Mucosa of stomach (tissue), 1 donor: ENCODE measurements around the gene OR8J3.
"Not testable (repeated sequence)": the region's sequence is repeated elsewhere in the genome, so short reads cannot be mapped to it uniquely, and the experiment has no call there.

Source experiments
- H3K27me3 ChIP-seq: one replicate; pipeline ENCODE4 v1.7.0; 2013; ENCODE audit warnings: mild to moderate bottlenecking, low read length; ENCODE audit not compliant: control insufficient read depth, insufficient read depth
- H3K36me3 ChIP-seq: one replicate; pipeline ENCODE4 v1.7.0; 2013; ENCODE audit warnings: low read length; ENCODE audit not compliant: control insufficient read depth, insufficient read depth
- H3K4me1 ChIP-seq: one replicate; pipeline ENCODE4 v1.7.0; 2013; ENCODE audit warnings: mild to moderate bottlenecking, low read length; ENCODE audit not compliant: control insufficient read depth, insufficient read depth
- H3K4me3 ChIP-seq: one replicate; pipeline ENCODE4 v1.7.0; 2013; ENCODE audit warnings: low read length
- H3K9ac ChIP-seq: one replicate; pipeline ENCODE4 v1.7.0; 2013; ENCODE audit warnings: mild to moderate bottlenecking, low read length, moderate library complexity
- H3K9me3 ChIP-seq: one replicate; pipeline ENCODE4 v1.7.0; 2013; ENCODE audit warnings: mild to moderate bottlenecking, low read length, moderate library complexity; ENCODE audit not compliant: control insufficient read depth
- donor health status: Pancreatic carcinoma.

The OR8J3 gene, protein sequence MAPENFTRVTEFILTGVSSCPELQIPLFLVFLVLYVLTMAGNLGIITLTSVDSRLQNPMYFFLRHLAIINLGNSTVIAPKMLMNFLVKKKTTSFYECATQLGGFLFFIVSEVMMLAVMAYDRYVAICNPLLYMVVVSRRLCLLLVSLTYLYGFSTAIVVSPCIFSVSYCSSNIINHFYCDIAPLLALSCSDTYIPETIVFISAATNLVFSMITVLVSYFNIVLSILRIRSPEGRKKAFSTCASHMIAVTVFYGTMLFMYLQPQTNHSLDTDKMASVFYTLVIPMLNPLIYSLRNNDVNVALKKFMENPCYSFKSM

DNA sequence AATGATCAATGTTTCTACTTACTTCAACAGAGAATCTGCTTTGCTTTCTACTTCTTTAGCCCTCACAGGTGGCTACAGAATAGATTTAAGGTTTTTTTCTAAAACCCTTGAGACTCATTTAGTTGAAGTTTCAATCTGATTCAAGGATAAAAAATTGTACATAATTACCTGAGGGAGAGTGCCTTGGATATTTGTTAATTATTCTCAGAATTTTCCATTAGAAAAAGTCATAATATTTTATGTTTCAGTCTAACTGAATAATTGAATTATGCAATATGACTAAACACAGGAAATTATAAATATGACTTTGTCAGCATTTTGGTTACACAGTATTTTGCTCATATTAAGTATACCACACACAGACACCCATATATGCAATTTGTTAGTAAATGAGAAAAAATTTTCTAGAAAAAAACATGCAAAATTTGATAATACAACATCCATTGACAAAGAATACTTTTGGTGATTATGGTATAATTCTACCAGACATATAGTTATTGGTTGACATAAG is at the start of gene OR8J3:
Gene OR8J3 (minus strand): TSS at position 51 of the 511 bp plus-strand sequence. CDS start 2,483 bp downstream, outside the sequence.
- Histone ChIP-seq H3K9ac (no peak within 1 kb of the TSS), H3K36me3 (no peaks in the 10 kb centered on the region), H3K4me1 (no peaks in the 10 kb centered on the region), H3K4me3 (no peak within 1 kb of the TSS), H3K9me3 (no peaks in the 10 kb centered on the region), H3K27me3 (no peaks in the 10 kb centered on the region)

DNA sequence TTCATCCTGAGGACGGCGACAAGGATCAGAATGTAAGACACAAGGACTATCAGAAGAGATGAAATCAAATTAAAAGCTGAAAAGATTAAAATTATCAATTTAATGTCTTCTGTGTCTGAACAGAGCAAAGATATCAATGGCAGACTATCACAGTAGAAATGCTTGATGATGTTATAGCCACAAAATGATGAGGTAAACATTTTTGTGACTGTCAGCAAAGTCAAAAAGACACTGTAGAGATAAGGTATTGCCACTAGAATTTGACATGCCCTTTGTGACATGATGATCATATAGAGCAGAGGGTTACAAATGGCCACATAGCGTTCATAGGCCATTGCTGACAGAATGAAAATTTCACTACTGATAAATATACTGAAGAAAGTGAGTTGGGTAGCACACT is 48.6 kb upstream of the OR8J3 start:
- Histone ChIP-seq H3K27me3 (no peaks in the 10 kb centered on the region), H3K9me3 (no peaks in the 10 kb centered on the region), H3K4me1 (no peaks in the 10 kb centered on the region), H3K4me3 (no peak overlapping the region), H3K36me3 (no peaks in the 10 kb centered on the region), H3K9ac (no peak overlapping the region)

DNA sequence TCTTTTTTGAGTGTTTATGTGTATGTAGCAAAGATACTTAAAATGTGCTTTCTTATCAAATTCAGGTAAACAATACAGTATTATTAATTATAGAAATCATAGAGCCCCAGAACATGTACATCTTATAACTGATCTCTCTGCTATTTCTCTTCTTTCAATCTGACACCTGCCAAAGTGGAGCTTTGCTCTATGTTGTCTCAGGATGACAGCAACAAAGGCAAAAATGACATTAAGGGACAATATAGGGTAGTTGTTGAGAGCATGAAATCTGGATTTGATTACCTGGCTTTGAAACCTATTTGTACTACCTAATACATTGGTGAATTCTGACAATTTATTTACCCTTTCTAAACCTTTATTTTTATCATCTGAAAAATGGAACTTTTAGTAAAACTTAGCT is 43.5 kb upstream of the OR8J3 start:
- Histone ChIP-seq H3K4me3 (no peak overlapping the region), H3K9me3 (no peaks in the 10 kb centered on the region), H3K27me3 (no peaks in the 10 kb centered on the region), H3K36me3 (no peaks in the 10 kb centered on the region), H3K4me1 (no peaks in the 10 kb centered on the region), H3K9ac (no peak overlapping the region)

DNA sequence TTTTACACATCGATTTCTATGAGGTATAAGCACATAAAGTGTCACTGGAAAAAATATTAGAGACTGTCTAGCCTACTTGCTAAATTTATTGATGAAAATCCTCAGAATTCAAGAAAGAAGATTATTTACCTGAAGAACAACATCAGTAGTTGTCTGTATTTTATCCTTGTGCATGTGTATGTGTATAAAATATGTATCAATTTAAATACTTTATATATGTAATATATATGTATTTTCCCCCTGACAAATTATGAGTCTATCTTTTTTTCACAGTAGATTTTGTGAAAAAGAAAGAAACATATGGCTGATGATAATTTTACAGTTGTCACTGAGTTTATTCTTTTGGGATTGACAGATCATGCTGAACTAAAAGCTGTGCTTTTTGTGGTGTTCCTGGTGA is 36.3 kb upstream of the OR8J3 start, which contains the start of gene OR5J2:
Gene OR5J2 (plus strand): TSS at position 301 of the 400 bp plus-strand sequence. CDS start 0 bp downstream, at position 301.
- H3K9ac ChIP-seq = no peak within 1 kb of the TSS
- H3K36me3 ChIP-seq = no peaks in the 10 kb centered on the region
- no peaks in the 10 kb centered on the region for H3K4me1 ChIP-seq
- no peaks in the 10 kb centered on the region for H3K9me3 ChIP-seq
- no peak within 1 kb of the TSS for H3K4me3 ChIP-seq
- H3K27me3 ChIP-seq = no peaks in the 10 kb centered on the region

DNA sequence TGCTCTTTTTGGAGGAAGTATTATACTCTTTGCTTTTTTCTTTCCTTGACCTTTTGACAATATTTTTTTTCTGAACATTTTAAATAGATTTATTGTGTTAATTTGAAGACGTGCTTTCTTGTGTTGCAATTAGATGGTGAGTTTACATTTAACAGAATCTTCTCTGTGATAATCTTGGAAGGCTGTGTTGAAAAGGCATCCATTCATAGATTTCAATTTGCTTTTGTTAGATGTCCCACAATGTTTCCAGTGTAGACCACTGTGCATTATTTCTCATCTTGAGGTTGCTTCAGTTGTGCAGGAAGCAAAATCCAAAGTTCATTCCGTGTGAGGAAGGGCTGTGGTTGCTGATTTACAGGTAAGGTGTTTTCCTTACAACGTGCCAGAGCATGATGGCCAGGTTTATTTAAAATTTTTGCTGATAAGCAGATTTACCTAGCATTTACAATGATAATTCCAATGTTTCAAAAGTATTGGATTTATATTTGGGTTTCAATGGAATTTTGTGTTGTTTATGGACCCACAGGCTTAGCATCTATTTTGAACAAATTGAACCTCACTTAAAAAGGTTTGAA is 32.3 kb upstream of the OR8J3 start:
- Histone ChIP-seq H3K27me3 (no peaks in the 10 kb centered on the region), H3K36me3 (no peaks in the 10 kb centered on the region), H3K9ac (no peak overlapping the region), H3K9me3 (no peaks in the 10 kb centered on the region), H3K4me1 (no peaks in the 10 kb centered on the region), H3K4me3 (no peak overlapping the region)

DNA sequence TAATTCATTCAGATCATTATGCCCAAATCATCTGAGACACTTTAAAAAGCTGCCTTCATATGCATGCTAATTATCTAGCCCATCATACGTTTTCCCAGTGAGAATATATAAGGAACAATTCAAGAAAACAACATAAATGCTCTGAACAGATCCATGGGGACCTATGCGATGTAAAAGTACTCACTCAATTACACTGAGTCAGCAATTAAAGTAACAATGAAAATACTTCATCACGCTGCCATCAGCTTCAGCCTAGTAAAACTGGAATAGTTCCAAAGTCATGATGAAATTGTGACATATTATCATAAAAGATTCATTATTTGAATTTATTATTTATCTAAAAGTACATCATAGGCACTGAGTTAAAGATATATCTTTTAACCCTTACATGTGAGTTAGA is 23.8 kb upstream of the OR8J3 start:
- no peaks in the 10 kb centered on the region for H3K4me1 ChIP-seq

DNA sequence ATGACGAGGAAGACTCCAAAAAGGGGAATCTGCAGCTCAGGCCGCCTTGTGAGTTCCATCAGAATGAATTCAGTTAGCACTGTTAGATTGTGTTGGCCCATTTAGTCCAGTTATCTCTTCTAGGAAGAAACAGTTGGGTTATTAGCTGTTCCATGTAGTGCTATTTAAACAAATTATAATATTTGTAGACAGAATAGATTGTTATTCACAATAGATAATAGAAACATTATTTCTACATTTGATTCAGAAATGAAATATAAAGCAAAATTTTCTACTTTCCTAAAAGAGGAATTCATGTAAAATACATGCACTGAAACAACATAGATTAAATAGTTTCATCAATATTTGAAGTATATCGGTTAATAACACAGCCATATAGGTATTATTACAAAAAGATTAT is 20.2 kb upstream of the OR8J3 start, which contains the start of gene OR8K5:
Gene OR8K5 (minus strand): TSS at position 101 of the 400 bp plus-strand sequence. CDS start 0 bp downstream, at position 101.
- no peaks in the 10 kb centered on the region for H3K36me3 ChIP-seq
- no peaks in the 10 kb centered on the region for H3K9me3 ChIP-seq
- no peak within 1 kb of the TSS for H3K9ac ChIP-seq
- no peaks in the 10 kb centered on the region for H3K27me3 ChIP-seq
- no peaks in the 10 kb centered on the region for H3K4me1 ChIP-seq
- no peak within 1 kb of the TSS for H3K4me3 ChIP-seq

More for the DNA sequence above, 23.8 kb upstream of the OR8J3 start:
- no peak overlapping the region for H3K4me3 ChIP-seq
- no peaks in the 10 kb centered on the region for H3K36me3 ChIP-seq
- H3K9ac ChIP-seq = no peak overlapping the region
- H3K27me3 ChIP-seq = no peaks in the 10 kb centered on the region
- H3K9me3 ChIP-seq = no peaks in the 10 kb centered on the region

DNA sequence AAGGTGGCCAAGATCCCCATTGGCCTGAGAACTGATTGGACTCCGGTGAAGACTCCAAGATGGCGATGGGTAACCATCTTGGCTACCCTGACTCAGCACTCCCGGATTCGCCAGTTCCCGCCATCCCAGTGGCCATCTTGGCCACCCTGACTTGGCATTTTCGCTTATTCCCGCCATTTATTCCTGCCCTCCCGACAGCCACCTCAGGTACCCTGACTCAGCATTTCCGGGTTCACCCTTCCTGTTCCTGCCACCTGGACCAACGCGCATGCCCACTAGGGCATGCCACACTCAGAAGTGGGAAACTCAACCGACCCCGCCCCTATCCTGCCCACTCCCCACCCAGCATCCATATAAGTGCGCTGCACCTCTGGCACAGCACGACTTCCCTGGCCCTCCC is 12.3 kb upstream of the OR8J3 start:
- Histone ChIP-seq H3K27me3 (no peaks in the 10 kb centered on the region), H3K9me3 (no peaks in the 10 kb centered on the region), H3K9ac (no peak overlapping the region), H3K4me1 (no peaks in the 10 kb centered on the region), H3K36me3 (no peaks in the 10 kb centered on the region), H3K4me3 (no peak overlapping the region)

DNA sequence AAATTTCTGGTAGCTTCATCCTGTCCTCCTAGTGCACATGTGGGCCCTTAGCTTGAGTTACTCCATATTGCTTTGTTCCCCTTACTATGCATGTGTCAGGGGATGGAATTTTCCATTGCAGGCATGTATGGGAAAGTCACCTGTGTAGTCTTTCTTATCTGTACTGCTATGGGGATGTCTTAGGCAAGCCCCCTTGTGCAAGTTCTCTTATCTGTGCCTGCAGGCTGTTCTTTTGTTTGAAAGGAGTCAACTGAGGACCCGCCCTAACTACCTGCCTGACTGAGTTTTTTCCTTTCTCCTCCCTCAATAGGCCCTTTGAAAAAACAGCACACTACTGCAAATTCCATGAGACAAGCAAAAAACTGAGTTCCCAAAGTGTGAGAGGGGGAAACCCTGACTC is 11.4 kb upstream of the OR8J3 start:
- no peaks in the 10 kb centered on the region for H3K9me3 ChIP-seq
- no peaks in the 10 kb centered on the region for H3K4me1 ChIP-seq
- H3K9ac ChIP-seq = no peak overlapping the region
- no peaks in the 10 kb centered on the region for H3K27me3 ChIP-seq
- H3K4me3 ChIP-seq = no peak overlapping the region
- H3K36me3 ChIP-seq = no peaks in the 10 kb centered on the region

DNA sequence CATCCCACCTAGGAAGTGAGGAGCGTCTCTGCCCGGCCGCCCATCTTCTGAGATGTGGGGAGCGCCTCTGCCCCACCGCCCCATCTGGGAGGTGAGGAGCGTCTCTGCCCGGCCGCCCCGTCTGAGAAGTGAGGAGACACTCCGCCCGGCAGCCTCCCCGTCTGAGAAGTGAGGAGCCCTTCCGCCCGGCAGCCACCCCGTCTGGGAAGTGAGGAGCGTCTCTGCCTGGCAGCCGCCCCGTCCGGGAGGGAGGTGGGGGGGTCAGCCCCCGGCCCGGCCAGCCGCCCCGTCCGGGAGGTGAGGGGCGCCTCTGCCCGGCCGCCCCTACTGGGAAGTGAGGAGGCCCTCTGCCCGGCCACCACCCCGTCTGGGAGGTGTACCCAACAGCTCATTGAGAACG is 3.7 kb upstream of the OR8J3 start:
- not testable (repeated sequence) for H3K27me3 ChIP-seq, H3K9me3 ChIP-seq, H3K4me1 ChIP-seq

DNA sequence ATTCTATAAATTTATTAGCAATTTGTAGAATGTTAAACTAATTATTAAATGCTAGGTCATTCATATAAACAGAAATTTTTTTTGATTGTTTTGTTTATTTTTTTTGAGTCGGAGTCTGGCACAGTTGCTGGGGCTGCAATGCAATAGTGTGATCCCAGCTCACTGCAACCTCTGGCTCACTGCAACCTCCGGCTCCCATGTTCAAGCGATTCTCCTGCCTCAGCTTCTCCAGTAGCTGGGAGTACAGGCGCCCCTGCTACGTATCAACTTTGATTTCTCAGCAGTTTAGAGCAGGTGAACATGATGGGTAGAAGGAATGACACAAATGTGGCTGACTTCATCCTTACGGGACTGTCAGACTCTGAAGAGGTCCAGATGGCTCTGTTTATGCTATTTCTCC is 17.9 kb downstream of the OR8J3 start, which contains the start of gene OR8H3:
Gene OR8H3 (plus strand): TSS at position 301 of the 400 bp plus-strand sequence. CDS start 0 bp downstream, at position 301.
- H3K4me1 ChIP-seq = no peaks in the 10 kb centered on the region
- no peaks in the 10 kb centered on the region for H3K27me3 ChIP-seq
- H3K36me3 ChIP-seq = no peaks in the 10 kb centered on the region
- H3K9me3 ChIP-seq = no peaks in the 10 kb centered on the region
- H3K4me3 ChIP-seq = no peak within 1 kb of the TSS
- H3K9ac ChIP-seq = no peak within 1 kb of the TSS

More for the DNA sequence above, 3.7 kb upstream of the OR8J3 start:
- H3K36me3 ChIP-seq, H3K4me3 ChIP-seq, H3K9ac ChIP-seq: not testable (repeated sequence)

DNA sequence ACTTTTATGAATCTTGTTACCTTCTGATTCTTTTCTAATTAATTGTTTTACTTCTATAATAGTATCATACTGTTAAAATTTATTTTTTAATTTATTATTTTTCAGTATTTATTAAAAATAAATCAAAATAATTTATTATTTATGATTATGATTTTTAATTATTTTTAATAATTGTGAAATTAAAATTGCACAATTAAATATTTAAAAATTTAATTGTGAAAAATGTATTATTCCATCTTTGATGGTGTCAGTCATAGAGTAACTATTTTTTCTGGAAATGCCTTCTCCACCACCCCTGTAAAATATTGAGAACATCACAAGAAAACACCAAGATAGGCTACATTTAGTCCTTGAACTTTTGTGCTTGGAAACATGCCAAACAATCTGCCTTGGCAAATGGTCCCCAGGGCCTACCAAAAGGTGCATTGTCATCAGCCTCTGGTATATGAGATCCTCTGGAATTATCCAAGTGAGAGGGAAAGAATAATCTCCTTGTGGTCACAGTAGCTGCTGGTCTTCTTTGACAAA is 36.7 kb downstream of the OR8J3 start, which contains the start of gene OR8H2:
Gene OR8H2 (plus strand): TSS at position 478 of the 528 bp plus-strand sequence. CDS start 1,356 bp downstream, outside the sequence.
- H3K27me3 ChIP-seq = no peaks in the 10 kb centered on the region
- no peaks in the 10 kb centered on the region for H3K9me3 ChIP-seq
- H3K4me3 ChIP-seq = no peak within 1 kb of the TSS
- no peak within 1 kb of the TSS for H3K9ac ChIP-seq
- H3K4me1 ChIP-seq = no peaks in the 10 kb centered on the region
- H3K36me3 ChIP-seq = no peaks in the 10 kb centered on the region
